ENCODE results near the gene MMP24OS.

The MMP24OS gene

GRCh38 chr20:35304956-35305355 lies 27.0 kb upstream of the MMP24OS start:
- no peak overlapping the region for H3K4me3 ChIP-seq (ENCODE audit: low read depth, low read length)
- no peak for TF ChIP-seq CTCF (IDR thresholded peaks at IDR 0.05; ENCODE audit: low read depth, low read length, missing control alignments)
- no peak for DNase-seq (ENCODE audit: low read depth)

DNA sequence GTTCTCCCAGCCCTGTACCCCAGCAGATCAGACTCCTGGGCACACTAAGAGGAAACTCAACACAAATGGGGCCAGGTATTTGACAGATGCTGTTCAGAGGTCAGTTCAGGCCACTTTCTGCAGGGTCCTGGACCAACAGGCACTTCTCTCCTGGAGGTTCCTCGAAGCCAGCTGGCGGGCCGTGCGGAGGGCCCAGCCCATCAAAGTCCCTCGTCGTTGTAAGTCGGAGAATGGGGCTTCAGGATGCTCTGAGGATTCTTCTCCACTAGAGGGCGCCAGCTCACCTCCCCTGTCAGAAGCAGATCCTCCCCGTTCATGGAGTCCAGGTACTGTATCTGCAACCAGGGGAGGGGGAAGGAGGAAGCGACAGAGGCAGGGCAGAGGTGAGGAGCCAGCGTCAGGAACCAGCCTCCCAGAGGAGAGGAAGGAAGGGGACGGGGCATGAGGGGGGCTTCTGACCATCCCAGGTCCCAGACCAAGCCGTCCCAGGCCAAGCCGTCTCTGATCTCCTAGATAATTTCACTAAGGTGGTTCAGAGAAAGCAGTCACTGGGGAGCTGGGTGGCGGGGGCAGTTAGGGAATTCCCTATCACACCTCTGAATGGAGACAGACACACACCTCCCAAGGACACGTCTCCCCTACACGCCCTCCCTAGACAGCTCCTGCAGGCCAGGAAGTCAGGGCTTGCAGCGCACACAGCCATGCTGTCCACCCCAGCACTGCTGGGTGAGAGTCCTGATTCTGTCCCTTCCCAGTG lies 26.0 kb upstream of the MMP24OS start:
- peak; percentile 70 for DNase-seq (ENCODE audit: low read depth)
- no peak overlapping the region for H3K4me3 ChIP-seq (ENCODE audit: low read depth, low read length)
- peak; percentile 92 for TF ChIP-seq CTCF (IDR thresholded peaks at IDR 0.05; ENCODE audit: low read depth, low read length, missing control alignments)

- TF ChIP-seq CTCF (IDR thresholded peaks at IDR 0.05; ENCODE audit: low read depth, low read length, missing control alignments): no peak
- H3K4me3 ChIP-seq (ENCODE audit: low read depth, low read length): no peak overlapping the region
- DNase-seq (ENCODE audit: low read depth): no peak
Measured at GRCh38 chr20:35303382-35303734, 25.4 kb upstream of the MMP24OS start.

- no peak for TF ChIP-seq CTCF (IDR thresholded peaks at IDR 0.05; ENCODE audit: low read depth, low read length, missing control alignments)
- DNase-seq (ENCODE audit: low read depth): no peak
- no peak overlapping the region for H3K4me3 ChIP-seq (ENCODE audit: low read depth, low read length)
Measured at GRCh38 chr20:35302421-35303335, 24.8 kb upstream of the MMP24OS start.

GRCh38 chr20:35301426-35301825 lies 23.5 kb upstream of the MMP24OS start:
- DNase-seq (ENCODE audit: low read depth): no peak
- H3K4me3 ChIP-seq (ENCODE audit: low read depth, low read length): no peak overlapping the region
- TF ChIP-seq CTCF (IDR thresholded peaks at IDR 0.05; ENCODE audit: low read depth, low read length, missing control alignments): no peak

DNA sequence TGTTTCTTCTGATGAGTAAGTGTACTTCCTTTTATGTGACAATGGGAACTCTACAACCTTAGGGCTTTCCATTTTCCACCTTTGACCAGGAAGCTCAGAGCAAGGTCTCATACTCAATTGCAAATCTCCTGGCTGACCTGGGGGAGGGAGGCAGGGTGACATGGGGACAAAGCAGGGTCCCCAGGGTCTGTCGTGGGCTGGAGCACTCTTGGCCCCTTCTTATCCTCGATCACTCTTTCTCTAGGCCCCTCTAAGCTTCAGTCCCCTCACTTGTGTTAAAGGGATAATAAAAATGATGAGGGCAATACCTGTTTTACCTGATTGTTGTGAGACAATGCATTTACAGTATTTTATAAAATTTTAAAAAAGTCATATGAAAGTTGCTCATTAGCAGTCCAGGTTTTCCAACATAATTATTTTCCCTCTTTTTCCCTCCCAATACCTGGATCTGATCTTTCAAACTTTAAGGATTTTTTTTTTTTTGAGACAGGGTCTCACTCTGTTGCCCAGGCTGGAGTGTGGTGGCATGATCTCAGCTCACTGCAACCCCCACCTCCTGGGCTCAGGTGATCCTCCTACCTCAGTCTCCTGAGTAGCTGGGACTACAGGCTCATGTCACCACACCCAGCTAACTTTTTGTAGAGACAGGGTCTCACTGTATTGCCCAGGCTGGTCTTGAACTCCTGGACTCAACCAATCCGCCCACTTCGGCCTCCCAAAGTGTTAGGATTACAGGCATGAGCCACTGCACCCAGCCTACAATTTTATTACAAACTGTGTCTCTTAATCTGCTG lies 22.7 kb upstream of the MMP24OS start:
- no peak for TF ChIP-seq CTCF (IDR thresholded peaks at IDR 0.05; ENCODE audit: low read depth, low read length, missing control alignments)
- no peak for DNase-seq (ENCODE audit: low read depth)
- no peak overlapping the region for H3K4me3 ChIP-seq (ENCODE audit: low read depth, low read length)
